Measurements from ENCODE around the gene TMEM109.

TMEM109 gene

GRCh38 chr11:60910711-60911380, 3.1 kb upstream of the TMEM109 start:
- no peak for DNase-seq

- DNase-seq, result no peak
Measured at GRCh38 chr11:60912223-60912850, 1.6 kb upstream of the TMEM109 start.

- no peak for DNase-seq
Measured at GRCh38 chr11:60912851-60913528, 968 bp upstream of the TMEM109 start.

GRCh38 chr11:60914633-60915247, 782 bp downstream of the TMEM109 start:
- DNase-seq, result peak; percentile 28

GRCh38 chr11:60915248-60915914, 1.4 kb downstream of the TMEM109 start:
- peak; percentile 77 for DNase-seq

- no peak for DNase-seq
Measured at GRCh38 chr11:60916669-60917206, 2.8 kb downstream of the TMEM109 start.

- no peak for DNase-seq
Measured at GRCh38 chr11:60917267-60917666, 3.3 kb downstream of the TMEM109 start.

GRCh38 chr11:60918251-60918938, 4.4 kb downstream of the TMEM109 start:
- no peak for DNase-seq

GRCh38 chr11:60918939-60919265, 4.9 kb downstream of the TMEM109 start:
- no peak for DNase-seq

GRCh38 chr11:60919320-60919719, 5.4 kb downstream of the TMEM109 start:
- DNase-seq, result no peak

GRCh38 chr11:60919956-60920355, 6.0 kb downstream of the TMEM109 start:
- DNase-seq, result no peak

- DNase-seq, result no peak
Measured at GRCh38 chr11:60921259-60921658, 7.3 kb downstream of the TMEM109 start.

- no peak for DNase-seq
Measured at GRCh38 chr11:60921777-60922335, 7.9 kb downstream of the TMEM109 start.

- DNase-seq, result no peak
Measured at GRCh38 chr11:60922906-60923305, 8.9 kb downstream of the TMEM109 start.

GRCh38 chr11:60923326-60923725, 9.4 kb downstream of the TMEM109 start:
- DNase-seq, result no peak

- DNase-seq, result no peak
Measured at GRCh38 chr11:60923800-60924109, 9.8 kb downstream of the TMEM109 start.

GRCh38 chr11:60924110-60924905, 10.3 kb downstream of the TMEM109 start, which contains the start of gene TMEM132A:
TSS of gene TMEM132A (plus strand) at chr11:60924460. CDS start at chr11:60924634, 174 bp downstream.
- no peak for DNase-seq

- no peak for DNase-seq
Measured at GRCh38 chr11:60924906-60925853, 11.2 kb downstream of the TMEM109 start.

- no peak for DNase-seq
Measured at GRCh38 chr11:60925868-60926267, 11.9 kb downstream of the TMEM109 start.

- DNase-seq, result no peak
Measured at GRCh38 chr11:60926500-60926899, 12.5 kb downstream of the TMEM109 start.
